Lower lobe of right lung (tissue), 2 donors: Measurements from ENCODE around the gene HOXA9. TPM values are rescaled to one million over a fixed set of nuclear protein-coding genes. Genes with fewer than 3 reads are reported as not detected.

Experiments used
- ATAC-seq, 2 donors: fragments of 200-7000 bp; cut with Tn5 transposase; one replicate each; pipeline ENCODE4 v1.9.1; 2020 to 2022; ENCODE audit warnings: mild to moderate bottlenecking in 2 of 2, moderate library complexity in 2 of 2
- DNase-seq: peaks from one replicate; pipeline ENCODE4 v3.0.0-alpha.2; 2020
- H3K27ac ChIP-seq: fragments of 200-600 bp; one replicate; pipeline ENCODE4 v1.8.0; 2022
- H3K27me3 ChIP-seq: fragments of 200-600 bp; one replicate; pipeline ENCODE4 v1.8.0; 2022; ENCODE audit warnings: low read depth
- H3K36me3 ChIP-seq: fragments of 200-600 bp; one replicate; pipeline ENCODE4 v1.8.0; 2022; ENCODE audit warnings: mild to moderate bottlenecking
- H3K4me1 ChIP-seq: fragments of 200-600 bp; one replicate; pipeline ENCODE4 v1.8.0; 2022
- H3K4me3 ChIP-seq: fragments of 200-600 bp; one replicate; pipeline ENCODE4 v1.8.0; 2022; ENCODE audit warnings: mild to moderate bottlenecking
- H3K9me3 ChIP-seq: fragments of 200-600 bp; one replicate; pipeline ENCODE4 v1.8.0; 2022
- CTCF ChIP-seq: fragments of 200-600 bp; IDR thresholded peaks from one replicate; pipeline ENCODE4 v1.8.0; 2022; ENCODE audit warnings: antibody characterized with exemption, mild to moderate bottlenecking
- intact Hi-C: fragments of 100-400 bp; cut with DNase I; formaldehyde crosslinking; loops from one replicate; pipeline ENCODE4 v1.11.0; 2022
- total RNA-seq: library from RNA; stranded (reverse); fragmentation: NEBNext Ultra II Directional; extraction: Animal tissue kit (Norgen Biotek cat#: 25700); gene quantifications from one replicate; pipeline ENCODE4 v1.2.1, GENCODE V29; 2021
- donor health status: DM: no; HTN: yes; CAD: no; lungs with severe emphysema.

Gene HOXA9
- total RNA-seq, 1 donor from 2014 or later = 1.7 TPM

- Histone ChIP-seq H3K36me3 (no peaks in the 10 kb centered on the region), H3K27me3 (peaks cover 94% of the 10 kb centered on the region), H3K27ac (no peak overlapping the region), H3K4me3 (peak overlapping the region; percentile 19), H3K4me1 (peaks cover 27% of the 10 kb centered on the region), H3K9me3 (no peaks in the 10 kb centered on the region)
- TF ChIP-seq CTCF = no peak
- intact Hi-C loops = loop anchor here (10.0 kb wide), 1 partner anchor 886 kb away; no protein-coding TSS in a partner anchor
- DNase-seq (no peak), ATAC-seq (peak; percentile 7 to 10)
These were observed 33.8 kb upstream of the HOXA9 start for GRCh38 chr7:27198871-27199801.

- Histone ChIP-seq H3K4me1 (peaks cover 32% of the 10 kb centered on the region), H3K9me3 (no peaks in the 10 kb centered on the region), H3K4me3 (no peak overlapping the region), H3K36me3 (no peaks in the 10 kb centered on the region), H3K27ac (no peak overlapping the region), H3K27me3 (peaks cover 94% of the 10 kb centered on the region)
- intact Hi-C loops = loop anchor here (10.0 kb wide), 1 partner anchor 887 kb away; no protein-coding TSS in a partner anchor
- ATAC-seq = no peak
- DNase-seq = no peak
- no peak for TF ChIP-seq CTCF
These were observed 33.0 kb upstream of the HOXA9 start for GRCh38 chr7:27198138-27198841.

GRCh38 chr7:27197137-27198042 is 32.1 kb upstream of the HOXA9 start:
- H3K9me3 ChIP-seq = no peaks in the 10 kb centered on the region
- peaks cover 94% of the 10 kb centered on the region for H3K27me3 ChIP-seq
- DNase-seq = no peak
- no peaks in the 10 kb centered on the region for H3K36me3 ChIP-seq
- ATAC-seq = no peak
- H3K4me1 ChIP-seq = peaks cover 41% of the 10 kb centered on the region
- no peak for TF ChIP-seq CTCF
- intact Hi-C loops = loop anchor here (10.0 kb wide), 1 partner anchor 887 kb away; no protein-coding TSS in a partner anchor
- no peak overlapping the region for H3K27ac ChIP-seq
- no peak overlapping the region for H3K4me3 ChIP-seq

GRCh38 chr7:27196287-27196767 is 31.0 kb upstream of the HOXA9 start:
- H3K36me3 ChIP-seq = no peaks in the 10 kb centered on the region
- ATAC-seq (peak in 1 of 2 donors; percentile 59), DNase-seq (peak; percentile 87)
- TF ChIP-seq CTCF = peak; percentile 80
- H3K9me3 ChIP-seq = no peaks in the 10 kb centered on the region
- H3K4me3 ChIP-seq = no peak overlapping the region
- peaks cover 46% of the 10 kb centered on the region for H3K4me1 ChIP-seq
- no peak overlapping the region for H3K27ac ChIP-seq
- intact Hi-C loops = loop anchor here (10.0 kb wide), 1 partner anchor 888 kb away; no protein-coding TSS in a partner anchor
- peaks cover 94% of the 10 kb centered on the region for H3K27me3 ChIP-seq
